HG02571 (cell line): ENCODE results near the gene STK4.

Source experiments
- ATAC-seq: cut with Tn5 transposase; IDR thresholded peaks from one replicate; pipeline ENCODE4 v1.9.1; 2021; ENCODE audit warnings: mild to moderate bottlenecking, moderate library complexity; ENCODE audit not compliant: unreplicated experiment

Gene STK4

DNA sequence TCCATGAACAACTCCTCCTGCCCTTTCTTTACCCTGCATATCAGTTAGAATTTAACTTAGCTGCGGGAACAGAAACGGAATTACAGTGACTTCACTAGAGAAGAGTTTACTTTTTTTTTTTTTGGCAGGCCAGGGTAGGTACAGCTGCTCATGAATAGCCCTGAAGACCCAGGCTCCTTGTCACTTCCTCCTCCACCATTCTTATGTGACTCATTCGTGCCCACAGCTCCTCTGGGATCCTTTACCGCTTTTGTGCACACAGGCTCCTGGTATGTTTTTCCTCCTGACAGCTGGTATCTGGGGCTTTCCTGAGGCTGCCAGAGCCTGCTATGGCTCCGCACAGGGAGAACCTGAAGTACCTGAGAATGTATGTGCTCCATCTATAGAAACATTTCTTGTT lies 138.5 kb downstream of the STK4 start:
- no peak for ATAC-seq

DNA sequence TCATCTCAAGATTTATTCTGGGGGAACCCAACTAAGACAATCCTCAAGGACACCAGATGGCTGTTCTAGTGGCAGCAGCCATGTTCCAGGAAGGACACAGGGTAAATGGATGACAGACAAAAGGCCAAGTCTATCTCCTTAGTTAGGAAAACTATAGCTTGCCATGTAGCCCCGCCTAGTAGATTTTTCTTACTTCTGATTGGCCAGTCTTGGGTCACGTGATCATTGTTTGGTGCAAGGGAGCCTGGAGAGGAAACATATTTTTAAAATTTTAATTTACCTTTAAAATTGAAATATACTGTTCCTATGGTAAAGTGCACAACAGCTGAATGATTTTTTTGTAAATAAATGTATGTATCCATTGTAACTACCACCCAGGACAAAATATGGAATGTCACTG lies 139.0 kb downstream of the STK4 start:
- ATAC-seq, result no peak

DNA sequence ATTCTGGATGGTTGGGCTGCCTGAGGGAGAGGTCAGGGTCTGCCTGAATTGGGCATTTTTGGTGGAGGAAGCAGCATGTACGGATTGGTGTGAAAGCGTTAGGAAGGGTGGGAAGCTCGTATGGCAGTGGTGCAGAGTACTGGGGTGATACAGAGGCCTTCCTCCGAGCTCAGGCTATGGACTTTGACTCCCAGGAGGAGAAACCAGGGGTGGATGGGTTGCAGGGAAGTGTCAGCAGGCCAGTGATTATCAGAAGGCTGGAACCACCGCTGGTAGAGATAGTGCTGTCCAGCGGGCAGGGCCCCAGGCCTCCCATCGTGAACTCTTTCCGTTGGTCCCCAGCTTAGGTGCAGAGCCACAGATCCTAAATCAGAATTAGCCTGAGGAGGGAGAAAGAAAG lies 143.3 kb downstream of the STK4 start:
- ATAC-seq, result no peak

DNA sequence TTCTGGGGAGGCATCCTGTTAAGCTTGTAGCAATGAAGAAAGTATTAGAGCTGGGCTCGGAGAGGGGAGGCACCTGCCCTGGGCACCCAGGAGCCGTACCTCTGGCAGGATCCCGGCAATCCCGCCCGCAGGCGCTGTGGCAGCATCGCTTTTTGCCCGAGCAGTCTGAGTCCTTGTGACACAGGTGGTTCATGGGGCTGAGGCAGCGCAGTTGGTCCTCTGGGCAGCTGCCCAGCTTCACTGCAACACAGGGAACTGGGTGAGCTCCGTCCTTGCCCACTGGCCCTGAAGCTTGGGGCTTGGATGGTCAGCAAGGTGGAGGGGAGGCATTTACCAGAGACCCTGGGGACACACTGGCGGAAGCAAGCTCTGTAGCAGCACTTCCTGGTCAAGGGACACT lies 144.0 kb downstream of the STK4 start:
- no peak for ATAC-seq

DNA sequence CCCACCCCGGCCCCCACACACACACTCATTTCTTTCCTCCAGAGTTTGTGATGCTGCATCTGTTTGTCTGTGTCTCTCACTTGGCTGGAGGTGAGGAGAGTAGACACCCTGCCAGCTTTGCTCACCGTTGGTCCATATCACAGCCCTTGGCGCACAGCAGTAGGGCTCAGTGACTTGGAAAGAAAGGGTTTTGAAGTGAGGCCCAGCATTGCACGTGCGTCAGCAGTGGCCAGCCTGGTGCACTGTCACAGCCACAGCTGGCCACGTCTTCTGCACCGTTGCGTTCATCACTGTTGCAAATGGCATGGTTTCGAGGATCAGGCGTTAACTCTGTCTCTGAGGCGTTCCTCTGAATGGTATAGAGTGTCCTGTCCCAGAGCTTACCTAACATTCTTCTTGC lies 145.0 kb downstream of the STK4 start:
- no peak for ATAC-seq

DNA sequence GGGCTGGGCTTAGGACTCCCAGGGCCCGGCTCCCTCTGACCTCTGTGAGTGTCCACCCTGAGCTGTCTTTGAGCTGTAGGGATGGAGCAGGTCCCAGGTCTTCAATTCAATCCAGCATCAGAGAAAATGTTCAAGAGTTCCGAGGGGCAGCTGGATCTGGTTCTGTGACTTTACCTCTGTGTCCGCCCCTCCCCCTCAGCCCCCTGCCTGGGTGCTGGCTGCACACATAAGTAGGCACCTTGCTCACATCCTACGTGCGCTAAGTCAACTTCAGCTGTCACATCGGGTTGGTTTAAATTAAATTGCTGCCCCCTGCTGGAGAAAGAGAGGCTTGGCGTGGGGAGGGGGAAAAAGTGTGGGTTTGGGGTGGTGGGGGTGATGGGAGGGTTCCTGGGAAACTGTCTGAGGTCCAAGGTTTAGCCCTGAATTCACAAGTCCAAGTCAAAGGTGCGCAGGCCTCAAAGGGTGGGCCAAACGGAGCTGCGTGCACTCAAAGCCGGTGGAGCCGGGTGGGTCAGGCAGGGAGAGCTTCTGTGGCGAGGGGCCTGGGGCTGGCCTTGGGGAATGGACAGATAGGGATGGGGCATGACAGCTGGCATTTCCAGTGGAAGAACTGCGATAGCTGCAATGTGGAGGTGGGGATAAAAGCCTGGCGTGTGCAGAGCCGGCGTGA lies 145.6 kb downstream of the STK4 start:
- no peak for ATAC-seq

DNA sequence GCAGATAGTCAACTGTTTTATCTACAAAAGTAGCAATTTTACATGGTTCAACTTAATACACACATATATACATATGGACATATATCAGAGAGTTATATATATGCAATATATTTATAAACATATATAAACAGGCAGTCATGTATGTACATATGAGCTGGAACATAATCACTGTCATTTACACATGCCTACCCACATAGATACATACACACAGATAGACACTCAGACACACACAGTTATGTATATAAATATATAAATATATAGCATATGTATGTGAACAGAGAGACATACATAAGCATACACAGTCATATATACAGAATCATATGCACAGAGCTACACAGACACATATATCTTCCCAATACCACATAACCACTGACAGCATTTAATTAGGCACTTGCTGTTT lies 146.4 kb downstream of the STK4 start:
- no peak for ATAC-seq

DNA sequence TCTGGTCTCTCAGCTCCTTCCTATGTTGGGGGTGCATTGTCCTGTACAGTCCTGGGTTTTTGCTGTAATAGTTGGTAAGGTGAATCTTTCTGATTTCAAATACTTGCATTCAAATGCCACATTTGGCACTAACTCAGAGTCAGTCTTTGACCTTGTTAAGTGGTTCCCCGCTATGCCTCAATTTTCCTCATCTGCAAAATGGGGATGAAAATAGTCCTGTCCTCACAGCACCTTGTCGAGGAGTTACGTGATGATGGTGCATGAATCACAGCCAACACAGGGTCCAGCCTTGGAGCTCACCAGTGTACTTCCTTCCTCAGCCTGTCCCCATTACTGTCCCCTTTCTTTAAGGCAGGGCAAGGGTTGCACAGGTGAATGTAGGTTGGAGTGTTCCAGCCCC lies 147.6 kb downstream of the STK4 start:
- no peak for ATAC-seq

DNA sequence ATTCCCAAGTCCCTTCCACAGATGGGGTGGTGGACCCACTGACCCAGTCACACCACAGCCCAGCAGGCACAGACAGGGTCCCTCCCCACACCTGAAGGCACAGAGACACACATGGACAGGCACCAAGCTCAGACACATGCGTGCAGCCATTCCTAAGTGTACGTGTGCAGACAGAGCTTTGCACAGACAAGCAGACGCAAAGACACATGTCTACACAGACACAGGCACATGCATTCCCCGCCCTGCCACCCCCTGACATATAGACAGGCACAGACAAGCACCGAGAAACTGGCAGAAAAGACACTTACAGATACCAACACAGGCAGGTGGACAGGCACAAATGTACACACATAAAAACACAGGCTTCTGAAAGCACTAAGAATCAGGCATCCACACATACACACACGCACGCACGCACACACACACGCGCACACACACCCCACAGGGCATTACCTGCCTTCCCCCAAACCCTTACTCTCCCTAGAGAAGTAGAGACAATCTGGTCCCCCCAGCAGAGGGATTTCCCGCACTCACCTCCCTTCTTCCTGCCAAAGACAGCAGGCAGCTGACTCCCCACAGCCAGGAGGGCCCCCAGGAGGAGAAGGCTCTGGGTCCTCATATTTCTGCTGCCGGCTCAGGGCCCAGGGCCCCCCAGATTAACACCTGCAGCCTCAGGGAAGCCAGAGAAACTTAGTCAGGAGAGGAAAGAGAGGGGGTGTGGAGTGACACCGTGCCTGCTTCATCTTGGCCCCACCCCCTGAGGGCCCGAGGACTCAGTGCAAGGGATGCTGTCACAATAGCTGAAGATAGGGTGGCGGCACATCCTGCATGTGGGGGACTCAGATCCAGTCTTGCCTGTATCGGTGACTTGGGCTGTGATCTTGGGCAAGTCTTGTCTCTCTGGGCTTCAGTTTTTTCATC lies 148.4 kb downstream of the STK4 start, which contains the start of gene WFDC5:
TSS of gene WFDC5 (minus strand) at position 710 of the 921 bp plus-strand sequence. CDS start at position 619, 91 bp downstream.
- no peak for ATAC-seq

DNA sequence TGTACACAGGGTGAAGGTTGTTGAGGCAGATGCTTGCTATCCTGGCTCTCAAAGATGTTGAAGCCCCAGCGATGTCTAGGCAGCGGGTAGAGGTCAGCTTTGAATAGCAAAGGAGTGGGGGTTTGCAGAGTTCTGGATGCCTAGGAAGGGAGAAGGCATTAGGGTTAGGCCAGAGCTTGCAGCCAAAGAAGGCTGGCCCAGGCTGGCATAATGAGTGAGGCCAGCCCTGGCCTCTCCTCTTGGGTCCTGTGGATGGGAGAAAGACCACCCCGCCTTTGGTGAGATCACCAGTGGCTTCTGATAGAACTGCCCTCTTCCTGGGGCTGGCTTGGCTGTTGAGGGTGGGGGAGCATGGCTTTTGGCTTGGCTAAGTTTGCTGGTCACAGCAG lies 149.1 kb downstream of the STK4 start:
- no peak for ATAC-seq

DNA sequence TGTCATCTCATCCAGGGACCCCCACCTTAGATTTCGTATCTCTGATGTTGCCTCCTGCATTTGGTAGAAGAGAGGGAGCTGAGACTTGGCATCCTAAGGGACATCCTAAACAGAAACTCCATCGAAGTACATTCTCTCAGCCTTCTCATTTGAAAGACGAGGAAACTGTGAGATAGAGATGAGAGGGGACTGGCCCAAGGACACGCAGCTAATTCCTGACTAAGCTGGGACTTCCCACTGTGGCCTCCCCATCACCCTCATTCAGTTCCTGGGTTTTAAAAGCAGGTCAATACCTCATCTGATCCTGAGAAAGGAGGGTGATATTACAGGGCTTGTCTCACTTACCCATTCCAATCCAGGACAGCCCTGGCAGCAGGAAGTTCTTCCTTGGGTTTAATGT lies 149.5 kb downstream of the STK4 start:
- ATAC-seq, result no peak

DNA sequence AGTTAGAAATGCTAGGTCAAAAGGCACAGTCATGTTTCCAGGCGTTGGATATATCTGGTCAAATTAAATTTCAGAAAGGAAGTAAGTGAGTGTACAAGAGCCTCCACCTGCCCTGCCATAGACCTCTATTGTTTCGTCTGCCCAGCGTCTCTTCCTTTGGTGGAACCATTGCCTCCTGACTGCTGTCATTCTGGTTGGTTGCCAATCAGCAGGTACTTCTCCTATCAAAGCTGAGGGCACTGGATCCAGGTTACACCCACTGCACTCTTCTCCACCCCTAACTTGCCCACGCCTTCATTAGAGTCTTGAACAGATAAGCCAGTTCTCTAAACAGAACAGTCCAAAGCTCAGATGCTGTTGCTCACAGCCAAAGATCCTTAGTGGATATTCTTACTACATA lies 151.3 kb downstream of the STK4 start:
- no peak for ATAC-seq

DNA sequence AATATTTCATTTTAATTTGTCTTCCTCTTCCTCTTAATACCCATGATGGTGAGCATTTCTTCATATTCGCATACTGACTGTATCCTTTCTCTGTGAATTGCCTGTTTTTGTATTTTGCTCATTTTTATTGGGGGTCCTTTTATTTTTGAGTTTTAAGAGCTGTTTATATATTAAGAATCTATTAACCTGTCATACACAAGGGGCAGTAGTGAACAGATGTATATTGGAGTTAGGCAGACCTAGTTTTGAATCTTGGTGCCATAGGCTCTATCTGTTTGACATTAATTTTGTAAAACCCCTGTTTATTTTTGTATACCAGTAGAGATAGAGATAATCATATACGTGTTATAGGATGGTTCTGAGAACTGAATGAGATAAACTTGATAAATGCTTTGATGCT lies 151.7 kb downstream of the STK4 start:
- ATAC-seq, result no peak

DNA sequence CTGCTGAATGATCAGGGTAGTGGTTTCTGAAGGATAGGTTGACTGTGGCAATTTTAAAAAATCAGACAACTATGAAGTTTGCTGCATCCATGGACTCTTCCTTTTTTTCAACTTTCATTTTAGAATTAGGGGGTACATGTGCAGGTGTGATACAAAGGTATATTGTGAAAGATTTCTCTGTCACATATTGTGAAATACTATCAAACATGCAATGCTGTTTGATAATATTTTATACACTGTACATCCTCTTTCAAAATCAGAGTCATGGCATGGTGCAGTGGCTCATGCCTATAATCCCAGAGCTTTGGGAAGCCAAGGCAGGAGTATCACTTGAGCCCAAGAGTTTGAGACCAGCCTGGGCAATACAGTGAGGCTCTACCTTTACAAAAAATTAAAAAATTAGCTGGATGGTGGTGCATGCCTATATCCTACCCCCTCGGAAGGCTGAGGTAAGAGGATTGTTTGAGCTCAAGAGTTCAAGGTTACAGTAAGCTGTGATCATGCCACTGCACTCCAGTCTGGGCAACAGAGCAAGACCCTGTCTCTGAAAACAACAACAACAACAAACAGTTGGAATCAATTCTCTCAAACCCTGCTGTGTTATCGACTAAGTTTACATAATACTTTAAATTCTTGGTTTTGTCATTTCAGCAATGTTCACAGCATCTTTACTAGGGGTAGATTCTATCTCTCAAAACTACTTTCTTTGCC lies 153.4 kb downstream of the STK4 start:
- no peak for ATAC-seq

DNA sequence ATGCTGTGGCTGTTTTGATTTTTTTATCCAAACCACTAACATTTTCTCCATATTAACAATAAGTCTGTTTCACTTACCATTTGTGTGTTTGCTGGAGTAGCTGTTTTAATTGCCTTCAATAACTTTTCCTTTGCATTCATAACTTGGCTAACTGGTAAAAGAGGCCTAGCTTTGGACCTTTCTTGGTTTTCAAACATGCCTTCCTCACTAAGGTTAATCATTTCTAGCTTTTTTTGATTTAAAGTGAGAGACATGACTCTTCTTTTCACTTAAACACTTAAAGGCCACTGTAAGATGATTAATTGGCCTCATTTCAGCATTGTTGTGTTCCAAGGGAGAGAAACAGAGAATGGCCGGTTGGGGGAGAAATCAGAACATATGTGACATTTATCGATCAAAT lies 155.1 kb downstream of the STK4 start:
- ATAC-seq, result no peak

DNA sequence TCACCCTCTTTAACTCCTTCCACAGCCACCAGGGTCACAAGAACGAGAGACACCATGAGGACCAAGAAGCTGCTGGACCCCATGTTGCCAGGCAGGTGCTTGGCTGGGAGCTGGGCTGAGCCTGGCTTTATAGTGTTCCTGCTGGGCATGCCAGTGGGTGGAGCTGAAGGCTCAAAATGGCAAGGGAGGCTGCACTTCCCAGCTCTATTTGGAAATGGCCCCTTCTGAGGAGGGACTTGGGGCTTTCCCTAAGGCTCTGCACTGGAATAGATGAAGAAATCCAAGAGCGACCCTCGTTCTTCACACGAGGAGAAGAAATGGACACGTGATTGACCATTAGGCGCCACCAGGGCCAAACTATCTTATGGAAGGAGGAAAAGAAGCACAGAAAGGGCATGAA lies 158.1 kb downstream of the STK4 start, which contains the start of gene WFDC12:
TSS of gene WFDC12 (minus strand) at position 101 of the 400 bp plus-strand sequence. CDS start at position 83, 18 bp downstream.
- no peak for ATAC-seq

DNA sequence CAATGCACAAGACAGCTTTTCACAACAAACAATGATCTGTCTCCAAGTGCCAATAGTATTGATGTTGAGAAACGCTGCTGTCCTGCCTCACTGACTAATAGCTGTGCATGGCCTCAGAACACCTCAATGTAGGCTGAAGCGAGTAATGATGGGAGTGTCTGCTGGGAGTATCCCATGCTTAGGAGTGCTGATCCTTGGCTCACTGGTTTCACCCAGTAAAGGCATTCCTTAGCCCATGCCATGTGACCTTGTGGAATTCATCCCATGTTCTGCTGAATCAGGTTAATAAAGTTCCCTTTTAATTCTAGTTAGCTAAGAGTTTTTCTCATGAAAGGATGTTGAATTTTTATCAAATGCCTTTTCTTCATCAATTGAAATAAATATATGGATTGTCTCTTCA lies 161.8 kb downstream of the STK4 start:
- ATAC-seq, result no peak
